Vagina (tissue), 2 donors: ENCODE data around the gene ADGRG3.

Experiments used
- POLR2A ChIP-seq, 2 donors: fragments of 450-650 bp; IDR thresholded peaks; one replicate each; pipeline ENCODE4 v1.6.1; 2017; ENCODE audit warnings: antibody characterized with exemption in 2 of 2, mild to moderate bottlenecking in 2 of 2, moderate library complexity in 2 of 2
- POLR2AphosphoS5 ChIP-seq, 2 donors: sonication (generic); formaldehyde crosslinking; IDR thresholded peaks; one replicate each; pipeline ENCODE4 v1.9.0; 2017; ENCODE audit warnings: antibody characterized with exemption in 2 of 2, mild to moderate bottlenecking in 2 of 2, low read depth in 1 of 2; ENCODE audit not compliant: insufficient read depth in 1 of 2
- TF ChIP-seq, protein P1 (sequence below), 3 experiments: fragments of 450-650 bp in 2 of 3; fragments of 200-600 bp in 1 of 3; sonication (generic) in 1 of 3; IDR thresholded peaks; one replicate each; pipeline ENCODE4 v1.5.1; 2017 to 2019; ENCODE audit warnings: antibody characterized with exemption in 3 of 3, mild to moderate bottlenecking in 2 of 3, moderate library complexity in 2 of 3

DNA sequence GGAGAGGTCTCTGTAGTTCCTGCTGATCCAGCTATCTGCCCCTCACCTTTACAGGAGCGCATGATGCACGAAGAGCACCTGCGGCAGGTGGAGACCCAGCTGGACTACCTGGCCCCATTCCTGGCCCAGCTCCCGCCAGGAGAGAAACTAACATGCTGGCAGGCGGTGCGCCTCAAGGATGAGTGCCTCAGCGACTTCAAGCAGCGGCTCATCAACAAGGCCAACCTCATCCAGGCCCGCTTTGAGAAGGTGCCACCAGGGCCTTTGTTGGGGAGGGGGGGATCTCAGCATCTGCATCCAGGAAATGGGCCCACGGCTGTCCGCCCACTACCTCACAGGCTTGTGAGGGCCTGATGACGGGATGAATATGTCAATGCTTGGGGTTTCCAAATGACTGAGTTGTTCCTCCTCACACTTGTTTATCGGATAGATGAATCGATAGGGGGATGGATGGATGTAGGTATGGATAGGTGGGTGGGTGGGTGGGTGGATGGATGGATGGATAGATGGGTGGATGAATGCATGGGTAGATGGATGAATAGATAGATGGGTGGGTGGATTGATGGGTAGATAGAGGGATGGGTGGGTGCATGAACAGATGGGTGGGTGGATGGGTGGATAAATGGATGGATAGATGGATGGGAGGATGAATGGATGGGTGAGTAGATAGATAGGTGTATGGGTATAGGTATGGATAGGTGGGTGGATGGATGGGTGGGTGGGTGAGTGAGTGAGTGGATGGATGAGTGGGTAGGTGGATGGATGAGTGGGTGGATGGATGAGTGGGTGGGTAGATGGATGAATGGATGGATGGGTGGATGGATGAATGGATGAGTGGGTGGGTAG, 60.5 kb downstream of the ADGRG3 start:
- TF ChIP-seq POLR2A (IDR thresholded peaks at IDR 0.05): no peak
- TF ChIP-seq, protein P1, sequence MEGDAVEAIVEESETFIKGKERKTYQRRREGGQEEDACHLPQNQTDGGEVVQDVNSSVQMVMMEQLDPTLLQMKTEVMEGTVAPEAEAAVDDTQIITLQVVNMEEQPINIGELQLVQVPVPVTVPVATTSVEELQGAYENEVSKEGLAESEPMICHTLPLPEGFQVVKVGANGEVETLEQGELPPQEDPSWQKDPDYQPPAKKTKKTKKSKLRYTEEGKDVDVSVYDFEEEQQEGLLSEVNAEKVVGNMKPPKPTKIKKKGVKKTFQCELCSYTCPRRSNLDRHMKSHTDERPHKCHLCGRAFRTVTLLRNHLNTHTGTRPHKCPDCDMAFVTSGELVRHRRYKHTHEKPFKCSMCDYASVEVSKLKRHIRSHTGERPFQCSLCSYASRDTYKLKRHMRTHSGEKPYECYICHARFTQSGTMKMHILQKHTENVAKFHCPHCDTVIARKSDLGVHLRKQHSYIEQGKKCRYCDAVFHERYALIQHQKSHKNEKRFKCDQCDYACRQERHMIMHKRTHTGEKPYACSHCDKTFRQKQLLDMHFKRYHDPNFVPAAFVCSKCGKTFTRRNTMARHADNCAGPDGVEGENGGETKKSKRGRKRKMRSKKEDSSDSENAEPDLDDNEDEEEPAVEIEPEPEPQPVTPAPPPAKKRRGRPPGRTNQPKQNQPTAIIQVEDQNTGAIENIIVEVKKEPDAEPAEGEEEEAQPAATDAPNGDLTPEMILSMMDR (IDR thresholded peaks at IDR 0.05): no peak
- TF ChIP-seq POLR2AphosphoS5 (IDR thresholded peaks at IDR 0.05; ENCODE audit: insufficient read depth in 1 of 2, low read depth in 1 of 2): no peak
